Cerebellar cortex (tissue), 1 donor: Measurements from ENCODE around the gene KCNQ2.

Experiments
- DNase-seq: peaks from one replicate; pipeline ENCODE4 v3.0.0-alpha.2; 2015; ENCODE audit warnings: low spot score

Gene KCNQ2

DNA sequence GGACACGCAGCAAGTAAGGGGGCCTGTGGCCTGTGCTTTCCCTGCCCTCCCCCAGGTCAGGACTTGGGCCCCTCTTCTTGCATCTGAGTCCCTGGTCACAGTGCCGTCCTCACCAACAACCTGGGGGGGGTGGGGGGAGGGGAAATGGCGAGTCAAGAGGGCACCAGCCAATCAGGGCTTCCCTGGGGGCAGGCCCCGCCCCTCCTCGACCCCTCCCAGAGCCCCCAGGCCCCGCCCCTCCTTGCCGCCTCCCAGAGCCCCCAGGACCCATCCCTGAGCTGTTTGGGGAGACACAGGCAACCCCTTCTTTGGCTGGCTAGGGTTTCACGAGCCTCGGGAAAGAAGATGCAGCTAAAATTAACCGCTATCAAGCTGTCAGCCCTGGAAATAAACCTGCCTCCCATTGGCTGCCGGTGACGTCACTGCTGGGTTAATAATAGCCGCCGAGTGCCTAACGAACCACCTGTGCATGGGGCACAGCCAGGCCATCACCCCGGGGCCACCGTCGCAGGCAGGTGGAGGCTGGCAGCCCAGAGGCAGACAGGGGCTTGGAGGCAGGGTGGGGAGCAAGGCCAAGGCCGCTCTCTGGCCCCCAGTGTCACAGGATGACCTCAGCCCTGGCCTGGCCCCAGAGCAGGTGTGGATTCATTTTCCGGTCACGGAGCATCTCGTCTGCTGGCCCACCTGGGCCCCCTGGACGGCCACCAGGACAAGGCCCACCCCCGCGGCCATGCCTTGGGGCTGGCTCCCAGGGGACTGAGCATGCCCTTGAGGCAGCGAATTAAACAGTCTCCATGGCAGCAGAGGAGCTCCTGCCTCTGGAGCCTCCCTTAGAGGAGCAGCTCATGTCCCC is 29.6 kb upstream of the KCNQ2 start:
- DNase-seq = peak; percentile 98

DNA sequence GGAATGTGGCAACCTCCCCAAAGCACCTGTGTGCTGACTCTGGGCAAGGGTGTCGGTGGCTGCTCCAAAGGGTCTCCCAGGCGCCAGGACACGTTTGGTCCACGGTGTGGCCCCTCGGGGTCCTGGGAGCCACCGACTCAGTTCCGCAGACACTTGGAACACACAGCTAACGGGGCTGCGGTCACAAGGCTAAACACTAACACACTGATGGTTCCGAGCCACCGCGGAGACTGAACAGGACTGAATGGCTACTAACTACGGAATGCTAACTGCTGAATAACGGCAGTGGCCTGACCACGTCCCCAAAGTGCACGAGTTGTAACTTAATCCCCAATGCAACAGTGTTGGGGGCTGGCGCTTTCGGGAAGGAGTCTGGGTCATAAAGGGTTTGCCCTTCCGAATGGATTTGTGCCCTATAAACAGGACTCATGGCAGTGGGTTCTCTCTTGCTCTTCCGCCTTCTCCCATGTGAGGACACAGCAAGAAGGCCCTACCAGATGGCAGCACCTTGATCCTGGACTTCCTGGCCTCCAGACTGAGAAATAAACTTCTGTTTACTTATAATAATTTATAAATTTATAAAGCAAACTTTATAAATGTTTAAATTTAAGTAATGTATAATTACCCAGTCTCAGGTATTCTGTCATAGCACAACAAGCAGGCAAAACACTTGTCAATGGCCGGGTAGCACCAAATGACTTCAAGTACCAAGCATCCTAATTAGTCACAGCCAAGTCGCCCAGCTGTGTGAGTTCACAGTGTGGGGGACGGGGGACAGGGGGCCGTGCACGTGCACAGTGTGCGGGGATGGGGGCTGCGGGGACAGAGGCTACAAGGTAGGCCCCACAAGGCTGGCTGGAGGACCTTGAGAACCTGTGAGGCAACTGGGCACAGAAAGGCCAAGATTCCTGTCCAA is 28.7 kb upstream of the KCNQ2 start:
- peak; percentile 57 for DNase-seq

DNA sequence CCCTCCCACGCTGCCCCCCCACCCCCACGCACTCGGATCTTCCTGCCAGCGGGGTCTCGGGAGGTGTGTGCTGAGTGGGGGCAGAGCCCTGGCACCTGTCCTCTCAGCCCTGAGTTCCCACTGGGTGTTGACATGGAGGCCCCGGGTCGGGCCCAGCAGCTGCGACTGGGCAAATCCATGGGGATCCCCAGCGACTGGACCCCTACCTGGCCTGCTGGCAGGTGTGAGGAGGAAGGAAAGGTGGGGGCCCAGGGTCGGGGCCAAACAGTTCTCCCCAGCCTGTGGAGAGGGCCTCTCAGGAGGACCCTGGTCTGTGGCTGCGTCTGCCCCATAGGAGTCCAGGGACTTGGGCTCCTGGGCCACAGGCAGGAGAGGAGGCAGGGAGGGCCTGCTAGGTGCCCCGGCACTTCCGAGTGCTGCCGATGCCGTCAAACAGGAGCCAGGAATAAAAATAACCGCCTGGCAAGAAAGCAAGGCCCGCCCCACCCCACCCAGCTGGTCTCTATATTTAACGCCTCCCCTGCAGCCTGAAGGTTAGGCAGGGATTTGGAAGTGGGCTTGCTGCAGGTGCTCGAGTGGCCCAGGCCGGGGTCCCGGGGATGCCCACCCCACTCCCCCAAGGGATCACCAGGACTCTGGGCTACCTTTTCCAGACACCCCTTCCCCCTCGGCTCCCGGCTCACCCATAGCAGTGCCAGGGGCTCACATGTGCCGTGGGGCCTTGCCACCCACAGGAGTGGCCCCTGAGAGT is 27.9 kb upstream of the KCNQ2 start:
- peak; percentile 62 for DNase-seq

DNA sequence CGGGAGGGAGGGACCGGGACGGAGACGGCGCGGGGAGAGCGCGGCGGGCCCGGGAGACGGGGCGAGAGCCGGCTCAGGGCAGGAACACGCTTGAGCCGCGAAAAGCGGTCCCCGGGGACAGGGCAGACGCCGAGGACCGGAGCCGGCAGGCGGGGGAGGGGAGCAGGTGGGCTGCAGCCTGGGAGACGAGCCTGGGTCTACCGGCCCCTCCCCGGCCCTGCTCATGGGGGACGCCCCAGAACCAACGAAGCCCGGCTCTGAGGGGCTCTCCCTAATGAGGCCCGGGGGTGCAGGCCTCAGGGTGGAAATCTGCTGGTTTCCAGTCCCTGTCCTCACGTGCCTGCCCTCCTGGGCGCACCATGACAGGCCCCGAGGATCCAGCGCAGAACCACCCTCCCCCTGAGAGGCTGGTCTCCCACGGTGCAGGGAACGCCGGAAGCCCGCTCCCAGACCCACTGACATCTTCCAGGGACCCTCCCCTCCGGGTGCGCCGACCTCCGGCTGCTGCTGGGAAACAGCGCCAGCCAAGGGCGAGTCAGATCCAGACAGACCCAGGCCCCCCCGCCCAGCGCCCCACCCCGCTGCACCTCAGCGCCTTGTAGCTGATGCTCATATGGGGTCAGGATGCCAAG is 27.0 kb upstream of the KCNQ2 start:
- DNase-seq = no peak

DNA sequence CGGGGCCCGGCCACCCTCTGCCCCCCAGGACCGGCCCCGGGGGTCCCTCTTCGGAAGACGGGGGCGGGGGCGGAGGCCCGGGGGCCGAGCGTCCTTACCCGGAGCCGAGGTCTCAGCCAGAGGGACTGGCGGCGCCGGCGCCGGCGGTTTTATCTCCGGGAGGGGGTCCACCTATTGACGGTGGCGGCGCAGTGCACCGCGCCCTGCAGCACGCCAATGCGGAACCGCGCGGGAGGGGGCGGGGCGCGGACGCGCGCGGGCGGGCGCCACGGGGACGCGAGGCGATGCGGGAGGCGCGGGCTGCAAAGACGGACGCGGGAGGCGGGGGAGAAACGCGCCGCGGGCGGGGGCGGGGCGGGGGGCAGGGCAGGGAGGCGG is 26.5 kb upstream of the KCNQ2 start, which contains the start of gene EEF1A2:
Gene EEF1A2, minus strand, starts transcription at position 124 of the 378 bp plus-strand sequence. CDS start 1,320 bp downstream, outside the sequence.
- DNase-seq = peak; percentile 53

DNA sequence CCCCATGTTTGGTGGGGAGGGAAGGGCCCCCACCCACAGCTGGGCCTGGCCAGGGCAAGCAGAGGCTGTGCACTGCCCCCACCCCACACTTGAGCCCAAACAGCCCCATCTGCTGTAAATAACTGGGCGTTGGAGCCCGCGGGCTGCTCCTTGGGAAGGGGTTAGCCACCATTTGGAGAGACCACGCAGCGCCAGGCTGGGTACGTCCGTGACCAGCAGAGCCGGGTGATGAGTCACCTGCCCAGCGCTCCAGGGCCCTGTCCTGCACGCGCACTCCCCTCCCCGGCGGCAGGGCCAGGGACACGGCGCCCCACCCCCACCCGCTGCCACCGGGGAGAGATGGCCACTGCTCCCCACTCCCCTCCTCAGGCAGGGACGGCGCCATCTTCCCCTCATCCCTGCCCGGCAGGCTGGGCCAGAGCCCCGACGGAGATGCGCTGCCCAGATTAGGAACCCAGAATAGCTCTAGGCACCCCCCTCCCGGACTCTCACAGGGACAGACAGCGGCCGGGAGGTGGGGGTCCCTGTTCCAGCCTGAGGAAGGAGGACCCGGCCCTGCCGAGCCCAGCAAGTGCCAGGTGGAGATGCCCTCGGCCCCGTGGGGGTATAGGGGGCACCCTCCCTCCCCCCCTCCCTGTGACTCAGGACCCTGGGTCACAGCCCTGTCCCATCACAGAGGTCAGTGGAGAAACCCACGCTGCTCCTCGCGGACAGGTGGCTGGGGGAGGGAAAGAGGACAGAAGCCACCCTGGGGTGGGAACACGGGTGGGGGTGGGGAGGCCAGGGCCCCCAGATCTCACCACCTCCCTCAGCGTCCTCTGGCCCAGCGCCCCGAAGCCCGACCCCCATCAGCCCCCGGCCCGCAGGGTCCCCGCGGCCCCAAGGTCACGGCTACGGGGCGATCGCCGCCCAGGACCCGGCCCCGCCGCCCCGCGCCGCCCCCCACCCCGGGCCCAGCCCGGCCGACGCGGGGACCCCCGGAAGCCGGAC is 25.8 kb upstream of the KCNQ2 start:
- DNase-seq = peak; percentile 58

DNA sequence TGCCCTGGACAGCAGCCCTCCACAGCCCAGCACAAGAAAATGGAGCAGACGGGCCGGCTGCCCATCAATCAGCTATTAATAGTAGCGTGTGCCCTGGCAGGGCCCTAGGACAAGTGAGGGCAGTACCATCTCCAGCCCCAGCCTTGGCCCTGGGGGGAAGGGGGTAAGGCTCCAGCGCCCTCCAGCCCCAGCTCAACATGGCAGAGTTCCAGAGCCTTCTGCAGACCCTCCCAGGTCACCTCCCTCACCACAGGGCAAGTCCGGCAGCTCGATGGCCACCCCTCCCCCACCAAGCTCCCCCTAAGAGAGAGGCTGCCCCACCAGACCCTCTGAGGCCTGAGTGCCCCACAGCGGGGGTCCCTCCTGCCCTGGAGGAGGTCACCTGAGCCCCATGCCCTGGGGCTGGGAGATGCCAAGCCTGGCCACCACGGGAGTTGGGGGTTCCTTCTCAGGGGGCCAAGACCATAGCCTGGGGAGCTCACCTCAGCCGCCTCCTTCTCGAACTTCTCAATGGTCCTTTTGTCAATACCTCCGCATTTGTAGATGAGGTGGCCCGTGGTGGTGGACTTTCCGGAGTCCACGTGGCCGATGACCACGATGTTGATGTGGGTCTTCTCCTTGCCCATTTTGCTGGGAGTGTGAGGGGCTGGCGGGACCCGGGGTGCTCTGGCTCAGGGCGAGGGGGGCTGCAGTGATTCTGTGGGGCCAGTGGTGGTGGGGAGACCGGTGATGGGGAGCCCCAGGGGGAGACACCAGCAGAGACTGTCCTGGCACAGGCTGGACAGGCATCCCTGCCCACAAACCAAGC is 24.9 kb upstream of the KCNQ2 start:
- DNase-seq = no peak

DNA sequence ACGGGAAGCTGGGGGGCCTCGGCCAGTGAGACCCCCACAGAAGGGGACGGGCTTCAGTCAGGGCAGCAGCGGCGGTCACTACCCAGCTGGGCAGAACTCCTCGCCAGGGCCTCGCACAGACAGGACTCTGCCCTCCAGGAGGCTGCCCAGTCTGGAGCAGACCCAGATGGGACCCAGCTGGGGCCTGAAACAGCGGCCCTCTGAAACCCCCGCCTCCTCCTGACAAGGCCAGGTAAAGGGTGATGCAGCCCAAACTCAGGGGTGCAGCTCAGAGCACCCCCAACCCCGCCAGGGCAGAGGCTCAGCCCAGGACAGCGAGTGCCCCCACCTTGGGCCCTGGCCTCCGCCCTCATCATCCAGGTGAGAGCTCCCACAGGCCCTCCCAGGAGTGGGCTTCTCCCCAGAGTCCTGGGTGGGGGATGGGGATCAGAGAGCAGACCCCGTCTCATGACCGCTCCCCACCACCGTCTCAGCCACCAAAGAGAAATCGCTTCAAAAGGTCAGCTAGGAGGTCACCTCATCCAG is 24.2 kb upstream of the KCNQ2 start:
- DNase-seq = no peak

DNA sequence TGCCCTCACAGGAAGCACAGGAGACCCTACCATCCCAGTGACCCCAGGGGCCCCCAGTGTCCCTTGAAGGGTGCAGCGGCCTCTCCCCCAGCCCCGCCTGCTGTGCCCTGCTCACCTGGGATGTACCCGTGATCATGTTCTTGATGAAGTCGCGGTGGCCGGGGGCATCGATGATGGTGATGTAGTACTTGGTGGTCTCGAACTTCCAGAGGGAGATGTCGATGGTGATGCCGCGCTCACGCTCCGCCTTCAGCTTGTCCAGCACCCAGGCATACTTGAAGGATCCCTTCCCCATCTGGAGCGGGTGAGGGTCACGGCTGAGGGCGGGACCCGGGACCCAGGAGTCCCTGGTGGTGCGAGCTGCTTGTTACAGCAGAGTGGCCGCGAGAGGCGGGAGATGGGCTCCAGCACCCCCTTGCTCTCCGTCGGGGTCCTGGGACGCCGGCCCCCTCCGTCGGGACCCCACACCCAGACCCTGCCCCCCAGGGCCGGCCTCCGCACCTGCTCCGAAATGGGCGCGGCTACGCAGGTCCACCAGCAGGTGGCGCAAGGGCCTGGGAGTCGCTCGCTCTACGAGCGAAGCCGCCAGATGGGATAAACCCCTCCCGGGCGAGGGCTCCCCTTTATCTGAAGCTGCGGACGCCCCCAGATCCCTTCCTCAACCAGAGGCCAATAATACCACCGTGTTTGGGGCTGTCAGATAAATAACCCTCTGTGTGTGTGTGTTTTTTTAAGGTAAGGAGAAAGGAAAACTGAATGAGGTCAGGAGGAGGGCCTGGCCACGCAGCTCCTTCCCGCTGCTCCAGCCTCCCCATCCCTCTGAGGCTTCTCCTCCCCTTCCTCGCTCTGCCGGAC is 23.5 kb upstream of the KCNQ2 start:
- peak; percentile 73 for DNase-seq

DNA sequence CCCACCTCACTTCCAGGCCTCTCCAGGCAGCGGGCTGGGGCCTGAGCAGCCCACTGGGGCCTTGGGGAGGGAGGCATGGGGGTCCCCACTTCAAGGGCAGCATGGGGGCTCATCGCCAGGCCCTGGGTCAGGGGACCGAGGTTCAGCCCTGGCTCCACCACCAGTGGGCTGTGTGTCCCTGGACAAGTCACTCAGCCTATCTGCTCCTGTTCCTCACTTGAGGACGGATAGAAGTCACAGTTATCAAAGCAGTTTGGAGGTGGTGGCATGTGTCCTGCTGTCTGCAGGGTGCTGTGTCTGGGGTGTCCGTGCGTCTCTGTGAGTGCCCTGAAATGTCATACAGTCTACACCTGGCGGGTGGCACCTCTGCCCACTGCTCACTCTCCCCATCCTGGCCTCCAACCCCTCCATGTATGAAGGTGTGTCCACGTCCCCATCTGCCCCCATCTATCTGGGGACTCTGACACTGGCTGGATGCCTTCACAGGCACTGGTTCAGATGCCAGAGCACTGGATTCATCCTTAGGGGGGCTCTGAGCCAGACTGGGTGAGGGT is 22.8 kb upstream of the KCNQ2 start:
- DNase-seq = no peak

DNA sequence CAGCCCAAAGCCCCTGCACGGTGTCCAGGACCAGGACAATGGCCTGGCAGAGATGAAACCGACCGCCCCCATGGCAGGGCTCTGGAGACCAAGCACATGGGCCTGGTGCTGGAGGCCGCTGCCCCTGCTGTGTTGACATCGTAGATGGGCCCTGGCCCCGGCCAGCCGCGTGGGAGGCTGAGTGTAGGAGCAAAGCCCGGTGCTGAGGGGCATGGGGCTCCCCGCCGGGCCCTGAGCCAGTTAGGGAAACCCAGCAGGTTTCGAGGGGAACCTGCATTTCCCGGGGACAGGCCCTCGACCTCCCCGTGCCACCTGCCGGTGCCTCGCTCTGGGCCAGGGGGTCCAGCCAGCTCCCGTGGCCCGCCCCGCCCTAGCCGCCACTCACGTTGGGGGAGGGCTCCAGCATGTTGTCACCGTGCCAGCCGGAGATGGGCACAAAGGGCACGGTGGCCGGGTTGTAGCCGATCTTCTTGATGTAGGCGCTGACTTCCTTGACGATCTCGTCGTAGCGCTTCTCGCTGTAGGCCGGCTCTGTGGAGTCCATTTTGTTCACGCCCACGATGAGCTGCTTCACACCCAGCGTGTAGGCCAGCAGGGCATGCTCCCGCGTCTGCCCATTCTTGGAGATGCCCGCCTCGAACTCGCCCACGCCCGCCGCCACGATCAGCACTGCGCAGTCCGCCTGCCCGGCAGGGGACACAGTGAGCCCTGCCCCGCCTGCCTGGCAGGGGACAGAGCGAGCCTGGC is 22.1 kb upstream of the KCNQ2 start:
- no peak for DNase-seq

DNA sequence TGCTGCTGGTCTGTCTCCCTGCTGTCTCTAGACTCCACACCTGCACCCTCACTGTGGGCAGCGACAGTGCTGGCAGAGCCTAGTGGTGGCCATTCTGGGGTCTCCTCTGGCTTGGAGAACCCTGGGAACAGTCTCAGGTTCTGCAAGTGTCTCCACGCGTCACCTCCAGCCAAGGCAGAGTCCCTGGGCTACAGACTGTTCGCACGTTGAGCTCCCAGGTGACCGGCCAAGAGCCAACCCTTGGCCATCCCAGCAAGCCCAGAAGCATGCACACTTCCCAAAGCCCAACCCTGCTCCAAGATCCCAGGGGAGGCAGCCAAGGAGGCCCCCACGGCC is 21.6 kb upstream of the KCNQ2 start:
- peak; percentile 38 for DNase-seq

DNA sequence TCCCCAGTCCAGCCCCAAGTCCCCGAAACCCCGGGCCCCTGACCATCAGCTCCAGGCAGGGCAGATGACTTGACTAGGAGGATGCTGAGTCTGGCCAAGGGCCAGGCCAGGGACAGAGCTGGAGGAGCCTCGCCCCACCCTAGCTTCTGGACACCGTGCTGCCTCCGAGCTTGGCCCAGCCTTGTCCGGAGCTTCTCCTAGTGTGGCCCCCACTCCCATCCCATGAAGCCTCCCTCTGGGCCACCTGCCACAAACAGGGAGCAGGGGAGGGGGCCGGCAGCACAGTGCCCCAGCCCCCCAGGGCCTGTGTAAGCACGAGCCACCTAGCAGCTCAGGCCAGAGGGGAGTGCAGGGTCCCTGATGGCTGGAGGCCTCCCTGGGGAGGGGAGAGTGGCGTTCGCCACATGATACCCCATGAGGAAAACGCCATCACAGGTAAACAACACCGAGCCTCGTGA is 21.1 kb upstream of the KCNQ2 start:
- DNase-seq = no peak

DNA sequence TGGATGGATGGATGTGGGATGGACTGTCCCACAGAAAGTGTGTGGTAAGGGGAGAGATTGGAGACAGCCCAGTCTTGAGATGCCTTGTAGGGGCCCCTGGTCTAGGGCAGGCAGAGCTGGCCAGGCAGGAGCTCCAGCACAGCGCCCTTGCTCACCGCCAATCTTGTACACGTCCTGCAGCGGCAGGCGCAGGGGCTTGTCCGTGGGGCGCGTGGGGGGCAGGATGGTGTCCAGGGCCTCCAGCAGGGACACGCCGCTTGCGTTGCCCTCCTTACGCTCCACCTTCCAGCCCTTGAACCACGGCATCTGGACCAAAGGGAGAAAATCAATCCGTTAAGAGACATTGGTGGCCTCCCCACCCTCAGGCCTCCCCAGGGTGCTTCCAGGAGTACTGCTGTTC is 20.5 kb upstream of the KCNQ2 start:
- DNase-seq = no peak

DNA sequence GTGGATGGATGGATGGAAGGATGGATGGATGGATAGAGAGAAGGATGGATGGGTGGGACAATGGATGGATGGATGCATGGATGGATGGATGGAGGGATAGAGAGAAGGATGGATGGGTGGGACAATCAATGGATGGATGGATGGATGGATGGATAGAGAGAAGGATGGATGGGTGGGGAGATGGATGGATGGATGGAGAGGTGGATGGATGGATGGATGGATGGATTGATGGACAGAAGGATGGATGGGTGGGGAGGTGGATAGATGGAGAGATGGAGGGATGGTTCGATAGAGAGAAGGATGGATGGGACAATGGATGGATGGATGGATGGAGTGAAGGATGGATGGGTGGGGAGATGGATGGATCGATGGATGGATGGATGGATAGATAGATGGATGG is 20.1 kb upstream of the KCNQ2 start:
- no peak for DNase-seq

DNA sequence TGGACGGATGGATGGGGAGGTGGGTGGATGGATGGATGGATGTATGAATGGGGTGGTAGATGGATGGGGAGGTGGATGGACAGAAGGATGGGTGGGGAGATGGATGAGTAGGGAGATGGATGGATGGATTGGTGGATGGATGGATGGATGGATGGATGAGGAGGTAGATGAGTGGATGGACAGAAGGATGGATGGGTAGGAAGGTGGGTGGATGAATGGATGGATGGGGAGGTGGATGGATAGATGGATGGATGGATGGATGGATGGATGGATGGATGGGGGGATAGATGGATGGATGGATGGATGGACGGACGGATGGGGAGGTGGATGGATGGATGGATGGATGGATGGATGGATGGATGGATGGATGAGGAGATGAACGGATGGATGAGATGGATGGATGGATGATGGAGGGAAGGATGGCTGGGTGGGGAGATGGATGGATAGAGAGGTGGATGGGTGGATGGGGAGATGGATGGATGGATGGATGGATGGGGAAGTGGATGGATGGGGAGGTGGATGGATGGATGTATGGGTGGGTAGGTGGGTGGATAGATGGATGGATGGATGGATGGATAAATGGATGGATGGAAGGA is 19.3 kb upstream of the KCNQ2 start:
- no peak for DNase-seq

DNA sequence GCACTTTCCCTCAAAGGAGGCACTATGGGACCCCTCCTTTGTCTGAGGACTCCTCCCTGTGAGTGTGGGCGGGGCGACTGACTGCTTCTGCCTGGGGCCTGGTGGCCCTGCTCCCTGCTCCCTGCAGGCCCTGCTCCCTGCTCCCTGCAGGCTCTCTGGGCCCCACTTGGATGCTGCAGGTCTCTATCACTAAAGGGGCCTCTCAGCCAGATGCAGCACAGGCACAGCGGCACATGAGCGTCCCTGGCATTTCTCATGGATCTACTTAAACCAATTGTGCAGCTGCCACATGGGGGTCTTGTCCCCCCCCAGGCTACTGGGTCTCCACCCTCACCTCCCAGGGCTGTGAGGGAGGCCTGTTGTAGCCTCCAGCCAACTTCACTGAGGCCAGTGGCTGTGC is 18.6 kb upstream of the KCNQ2 start:
- DNase-seq = no peak
